Motor neuron (in vitro differentiated cells): ENCODE results near the gene MORF4L1. TPM values are rescaled to one million over a fixed set of nuclear protein-coding genes. Genes with fewer than 3 reads are reported as not detected.
A peak's percentile ranks its signal among the peaks of the same experiment; 100 is the strongest.

ENCODE experiments used
- ATAC-seq, 8 experiments: fragments of 200-7000 bp; cut with Tn5 transposase; replicated peaks in 6 of 8; 2 replicates each; pipeline ENCODE4 v1.8.0; 2021; ENCODE audit warnings: mild to moderate bottlenecking in 8 of 8, moderate library complexity in 8 of 8
- H3K27ac ChIP-seq, 2 donors: fragments of 250-450 bp; sonication (Bioruptor Pico); 2 replicates each; pipeline ENCODE4 v1.9.0; 2021; ENCODE audit warnings: antibody characterized with exemption in 2 of 2, mild to moderate bottlenecking in 2 of 2, moderate library complexity in 1 of 2
- H3K4me1 ChIP-seq, 2 donors: fragments of 250-450 bp; sonication (Bioruptor Pico); replicated peaks in 1 of 2; 2 replicates each; pipeline ENCODE4 v1.6.1; 2021; ENCODE audit warnings: antibody characterized with exemption in 2 of 2, mild to moderate bottlenecking in 2 of 2, moderate library complexity in 1 of 2
- H3K4me3 ChIP-seq, 5 donors: fragments of 250-450 bp; sonication (Bioruptor Pico); 2 replicates each; pipeline ENCODE4 v1.9.0; 2021; ENCODE audit warnings: antibody characterized with exemption in 5 of 5, mild to moderate bottlenecking in 5 of 5, moderate library complexity in 4 of 5
- WGBS, 10 experiments: fragments of 450-650 bp; shearing (Covaris generic); methylation state at CpG; one replicate each; pipeline ENCODE4 v1.0.0; 2022; 5-methylcytosine and 5-hydroxymethylcytosine counted together
- in situ Hi-C, 9 experiments: fragments of 400-800 bp; cut with MboI; loops; one replicate each; pipeline ENCODE4 v1.15.0; 2021; ENCODE audit warnings: low sequenced_read_pairs in 9 of 9, low pct_unique_long_range_greater_than_20kb in 2 of 9; ENCODE audit not compliant: unreplicated experiment in 9 of 9
- total RNA-seq, 8 experiments: library from RNA; unstranded; fragments of 300-600 nt; gene quantifications; 2 replicates each; pipeline versions ENCODE4 v1.2.3 to v1.2.4, GENCODE V29; 2022

The MORF4L1 gene
- total RNA-seq, 8 experiments from 2014 or later: 249 to 703 (median 445) TPM

DNA sequence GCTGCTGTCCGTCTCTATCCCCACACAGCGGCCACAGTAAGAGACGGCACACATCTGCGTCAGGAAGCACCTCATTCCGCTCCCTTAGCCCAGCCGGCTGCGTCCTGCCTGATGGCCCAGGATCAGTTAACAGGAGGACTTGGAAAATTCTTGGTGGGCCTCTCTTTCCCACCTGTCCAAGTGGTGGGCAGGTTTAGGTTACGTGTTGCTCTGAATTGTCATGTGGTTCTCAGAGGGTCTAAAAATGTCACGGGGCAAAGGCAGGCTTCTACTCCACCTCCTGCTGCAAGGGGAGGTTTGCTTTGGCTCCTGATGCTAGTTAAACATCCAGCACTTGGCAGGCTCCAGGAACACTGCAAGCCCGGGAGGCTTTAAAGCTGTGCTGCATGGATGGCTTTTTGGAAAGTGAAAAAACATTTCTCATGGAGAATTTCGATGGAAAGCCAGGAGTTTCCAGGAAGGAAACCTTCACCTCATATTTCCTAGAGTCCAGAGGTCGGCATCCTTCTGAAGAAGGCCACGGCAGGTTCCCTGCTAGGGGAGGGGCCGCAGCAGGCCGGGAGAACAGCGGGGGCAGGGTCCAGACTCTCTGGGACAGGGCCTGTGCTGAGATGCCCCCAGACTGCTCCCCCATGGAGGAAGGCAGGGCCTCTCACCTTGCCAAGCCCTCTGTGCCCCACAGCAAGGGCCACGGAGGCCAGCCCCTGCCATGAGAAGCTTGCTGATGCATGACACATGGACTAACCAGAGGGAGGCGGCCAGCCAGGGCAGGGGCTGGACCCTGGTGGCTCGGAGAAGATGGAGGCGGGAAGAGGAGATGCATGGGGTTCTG lies 61.3 kb downstream of the MORF4L1 start:
- Histone ChIP-seq H3K27ac (no peak overlapping the region), H3K4me1 (no peaks in the 10 kb centered on the region), H3K4me3 (no peak overlapping the region)
- 0 to 83% (median 63%) methylated on average over 1 to 6 of the region's 20 CpGs; no CpG with 5 or more reads in 3 of the 10 experiments for WGBS, 10 experiments
- ATAC-seq: peak in 5 of 8 experiments; percentile 3 to 21 (median 19)
- in situ Hi-C loops: no loop called here

DNA sequence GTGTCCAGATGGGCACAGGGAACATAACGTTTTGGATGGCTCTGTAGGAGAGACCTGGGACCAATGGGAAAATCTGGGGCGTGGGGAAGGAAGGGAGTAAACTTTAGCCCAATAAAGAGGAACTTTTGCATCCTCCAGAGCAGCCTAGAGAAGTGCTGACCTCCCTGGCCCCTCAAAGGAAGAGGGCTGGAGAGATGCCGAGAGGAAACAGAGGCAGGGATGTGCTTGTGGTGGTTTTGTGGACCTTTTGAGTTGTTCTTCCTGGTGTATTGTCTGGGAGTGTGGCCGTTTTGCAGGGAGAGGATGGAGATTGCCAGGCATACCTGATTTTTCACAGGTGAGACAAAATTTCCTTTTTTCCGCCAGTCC lies 61.9 kb downstream of the MORF4L1 start:
- Histone ChIP-seq H3K27ac (no peak overlapping the region), H3K4me1 (no peaks in the 10 kb centered on the region), H3K4me3 (no peak overlapping the region)
- 17 to 100% (median 72%) methylated on average over 1 to 4 of the region's 5 CpGs; no CpG with 5 or more reads in 1 of the 10 experiments for WGBS, 10 experiments
- ATAC-seq: no peak
- in situ Hi-C loops: no loop called here

- WGBS, 10 experiments: 13 to 100% (median 70%) methylated on average over 1 to 10 of the region's 14 CpGs; no CpG with 5 or more reads in 1 of the 10 experiments
- no peak overlapping the region for H3K4me3 ChIP-seq
- H3K27ac ChIP-seq: no peak overlapping the region
- in situ Hi-C loops: no loop called here
- H3K4me1 ChIP-seq: no peaks in the 10 kb centered on the region
- peak in 2 of 8 experiments; percentile 92 to 95 for ATAC-seq
These were observed 64.5 kb downstream of the MORF4L1 start for GRCh38 chr15:78937132-78937739.

- no peaks in the 10 kb centered on the region for H3K4me1 ChIP-seq
- no peak overlapping the region for H3K4me3 ChIP-seq
- no peak for ATAC-seq
- in situ Hi-C loops: no loop called here
- WGBS, 10 experiments: 48 to 90% (median 72%) methylated on average over 2 to 6 of the region's 6 CpGs
- H3K27ac ChIP-seq: no peak overlapping the region
These were observed 66.2 kb downstream of the MORF4L1 start for GRCh38 chr15:78938658-78939488.

- in situ Hi-C loops: no loop called here
- 77 to 100% (median 81%) methylated on average over 2 to 4 of the region's 4 CpGs; no CpG with 5 or more reads in 5 of the 10 experiments for WGBS, 10 experiments
- Histone ChIP-seq H3K4me1 (peaks cover 0 to 5% of the 10 kb centered on the region in 2 donors), H3K27ac (no peak overlapping the region), H3K4me3 (no peak overlapping the region)
- no peak for ATAC-seq
These were observed 70.1 kb downstream of the MORF4L1 start for GRCh38 chr15:78942741-78943140.

DNA sequence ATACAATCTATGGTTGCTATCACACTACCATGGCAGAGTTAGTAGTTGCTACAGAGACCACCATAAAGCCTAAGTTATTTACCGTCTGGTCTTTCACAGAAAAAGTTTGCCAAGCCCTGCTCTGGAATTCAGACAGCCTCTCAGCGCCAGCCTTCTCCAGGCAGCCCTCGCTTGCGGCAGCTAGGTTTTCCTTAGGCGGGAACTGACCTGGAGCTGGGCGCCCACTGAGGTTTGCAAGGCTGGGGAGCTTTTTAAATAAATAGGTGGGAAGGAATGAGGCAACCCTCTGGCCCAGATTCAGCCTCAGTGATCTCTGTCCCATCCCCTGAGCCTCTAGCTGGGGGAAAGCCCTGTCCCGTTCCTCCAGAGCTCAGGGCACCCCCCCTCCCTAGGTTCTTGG lies 71.0 kb downstream of the MORF4L1 start:
- no peak overlapping the region for H3K27ac ChIP-seq

DNA sequence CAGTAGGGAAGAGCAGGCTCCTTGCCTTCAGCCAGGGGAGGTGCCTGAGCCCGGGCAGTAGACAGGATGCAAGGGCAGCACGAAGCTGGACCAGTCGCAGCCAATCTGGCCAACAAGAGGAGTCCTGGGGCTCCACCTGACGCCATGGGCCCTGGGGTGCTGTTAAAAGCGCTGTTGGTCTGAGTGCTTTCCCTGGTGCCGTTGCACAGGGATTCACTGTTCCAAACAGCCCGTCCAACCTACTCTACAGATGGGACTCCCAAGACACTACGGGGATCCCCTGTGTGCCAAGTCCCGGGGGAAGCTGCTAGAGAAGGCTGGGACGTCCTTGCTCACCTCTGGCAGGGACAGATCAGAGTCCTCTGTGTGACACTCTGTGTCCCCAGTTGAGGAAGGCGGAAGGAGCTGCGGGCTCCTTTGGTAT lies 71.5 kb downstream of the MORF4L1 start:
- WGBS, 10 experiments: 38 to 100% (median 45%) methylated on average over 1 to 4 of the region's 12 CpGs; no CpG with 5 or more reads in 6 of the 10 experiments
- Histone ChIP-seq H3K27ac (no peak overlapping the region), H3K4me1 (peaks cover 0 to 5% of the 10 kb centered on the region in 2 donors), H3K4me3 (peak overlapping the region; percentile 27 to 39 (median 36))
- in situ Hi-C loops: no loop called here
- ATAC-seq: peak in 5 of 8 experiments; percentile 22 to 34 (median 23)

More for the DNA sequence above, 71.0 kb downstream of the MORF4L1 start:
- peak in 1 of 8 experiments; percentile 48 for ATAC-seq
- peaks cover 0 to 5% of the 10 kb centered on the region in 2 donors for H3K4me1 ChIP-seq
- in situ Hi-C loops: no loop called here
- no peak overlapping the region for H3K4me3 ChIP-seq
- 59 to 82% (median 62%) methylated on average over 1 to 5 of the region's 7 CpGs; no CpG with 5 or more reads in 4 of the 10 experiments for WGBS, 10 experiments

- Histone ChIP-seq H3K4me3 (peak within 1 kb of the TSS; percentile 27 to 39 (median 36)), H3K27ac (no peak within 1 kb of the TSS), H3K4me1 (peaks cover 0 to 5% of the 10 kb centered on the region in 2 donors)
- in situ Hi-C loops: no loop called here
- WGBS, 10 experiments: 0% methylated on average over 2 of the region's 71 CpGs; no CpG with 5 or more reads in 8 of the 10 experiments
- peak; percentile 82 to 92 (median 89) for ATAC-seq
These were observed 72.1 kb downstream of the MORF4L1 start, which contains the start of gene CTSH for GRCh38 chr15:78944669-78945407. Gene CTSH (minus strand): TSS chr15:78945046. CDS start chr15:78944981, 65 bp downstream.

- Histone ChIP-seq H3K4me3 (no peak overlapping the region), H3K27ac (no peak overlapping the region), H3K4me1 (peaks cover 0 to 5% of the 10 kb centered on the region in 2 donors)
- no peak for ATAC-seq
- in situ Hi-C loops: no loop called here
- 65 to 100% (median 90%) methylated on average over 1 to 5 of the region's 5 CpGs; no CpG with 5 or more reads in 2 of the 10 experiments for WGBS, 10 experiments
These were observed 73.8 kb downstream of the MORF4L1 start for GRCh38 chr15:78946493-78946892.

DNA sequence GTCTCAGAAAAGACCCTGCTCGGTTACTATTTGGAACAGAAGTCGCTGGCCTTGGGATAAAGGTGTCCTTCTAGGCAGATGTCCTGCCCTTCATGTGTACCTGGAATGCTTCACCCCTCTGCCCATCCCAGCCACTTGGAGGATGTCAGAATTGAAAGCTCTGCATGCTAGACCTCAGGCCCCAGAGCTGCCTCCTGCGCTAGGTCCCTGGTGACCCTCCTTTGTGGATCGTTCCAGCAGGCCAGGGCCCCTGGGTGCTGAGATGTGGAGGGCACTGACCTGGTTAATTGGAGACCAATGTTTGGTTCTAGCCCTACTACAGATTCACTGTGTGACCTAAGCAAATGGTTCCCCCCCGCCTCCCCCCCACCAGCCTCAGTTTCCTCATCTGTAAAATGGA lies 74.8 kb downstream of the MORF4L1 start:
- 60 to 100% (median 100%) methylated on average over 1 to 2 of the region's 5 CpGs; no CpG with 5 or more reads in 7 of the 10 experiments for WGBS, 10 experiments
- ATAC-seq: no peak
- H3K4me1 ChIP-seq: peaks cover 0 to 5% of the 10 kb centered on the region in 2 donors
- H3K27ac ChIP-seq: no peak overlapping the region
- in situ Hi-C loops: no loop called here
- H3K4me3 ChIP-seq: no peak overlapping the region
